Tibial nerve (tissue), 4 donors: Measurements from ENCODE around the gene JAKMIP2. TPM values are rescaled to one million over a fixed set of nuclear protein-coding genes. Genes with fewer than 3 reads are reported as not detected.
"Not testable (repeated sequence)": the region's sequence is repeated elsewhere in the genome, so short reads cannot be mapped to it uniquely, and the experiment has no call there.

ENCODE experiments used
- DNase-seq, 2 donors: peaks; one replicate each; pipeline ENCODE4 v3.0.0-alpha.2; 2019; ENCODE audit warnings: low spot score in 2 of 2
- H3K27ac ChIP-seq, 4 donors: fragments of 200-600 bp; sonication (generic) in 3 of 4; one replicate each; pipeline ENCODE4 v1.5.1; 2017 to 2019; ENCODE audit warnings: mild to moderate bottlenecking in 1 of 4
- H3K27me3 ChIP-seq, 2 donors: fragments of 200-600 bp; sonication (generic) in 1 of 2; one replicate each; pipeline versions ENCODE4 v1.5.1 to v1.6.0; 2017 to 2019
- H3K36me3 ChIP-seq, 3 donors: fragments of 200-600 bp; sonication (generic); one replicate each; pipeline ENCODE4 v1.5.1; 2018 to 2019
- H3K4me1 ChIP-seq, 4 donors: fragments of 200-600 bp; sonication (generic) in 3 of 4; one replicate each; pipeline ENCODE4 v1.5.1; 2017 to 2019
- H3K4me3 ChIP-seq, 4 donors: fragments of 200-600 bp; sonication (generic) in 3 of 4; one replicate each; pipeline ENCODE4 v1.5.1; 2017 to 2019; ENCODE audit warnings: mild to moderate bottlenecking in 1 of 4, moderate library complexity in 1 of 4
- H3K9me3 ChIP-seq, 4 donors: fragments of 200-600 bp; sonication (generic) in 3 of 4; one replicate each; pipeline ENCODE4 v1.5.1; 2017 to 2019
- EP300 ChIP-seq, 2 donors: sonication (generic); formaldehyde crosslinking; IDR thresholded peaks; one replicate each; pipeline ENCODE4 v1.6.1; 2017; ENCODE audit warnings: antibody characterized with exemption in 2 of 2, mild to moderate bottlenecking in 1 of 2
- POLR2A ChIP-seq, 2 donors: fragments of 450-650 bp; IDR thresholded peaks; one replicate each; pipeline ENCODE4 v1.6.1; 2017; ENCODE audit warnings: antibody characterized with exemption in 2 of 2, mild to moderate bottlenecking in 2 of 2, moderate library complexity in 2 of 2
- WGBS, 2 donors: methylation state at CpG; one replicate each; pipeline ENCODE4 v1.1.5; 2018; 5-methylcytosine and 5-hydroxymethylcytosine counted together
- total RNA-seq, 4 donors: library from RNA; depleted of rRNA; stranded (reverse); fragments of >200 nt; gene quantifications; one replicate each; pipeline ENCODE4 v1.1.0, GENCODE V29; 2016
- TF ChIP-seq, protein P1 (sequence below), 5 experiments: fragments of 200-600 bp in 3 of 5; fragments of 450-650 bp in 2 of 5; sonication (generic) in 3 of 5; IDR thresholded peaks; one replicate each; pipeline ENCODE4 v1.5.1; 2016 to 2019; ENCODE audit warnings: antibody characterized with exemption in 5 of 5, mild to moderate bottlenecking in 3 of 5, moderate library complexity in 2 of 5

Gene JAKMIP2
- 10 to 100 TPM in 3 of 4 donors, 1 to 10 TPM in 1; 7.2 to 22.7 (median 13.5) TPM for total RNA-seq

- no peaks in the 10 kb centered on the region for H3K36me3 ChIP-seq
- TF ChIP-seq EP300 (IDR thresholded peaks at IDR 0.05) (peak in 1 of 2 donors; percentile 81), POLR2A (IDR thresholded peaks at IDR 0.05) (peak; percentile 19 to 67)
- TF ChIP-seq, protein P1, sequence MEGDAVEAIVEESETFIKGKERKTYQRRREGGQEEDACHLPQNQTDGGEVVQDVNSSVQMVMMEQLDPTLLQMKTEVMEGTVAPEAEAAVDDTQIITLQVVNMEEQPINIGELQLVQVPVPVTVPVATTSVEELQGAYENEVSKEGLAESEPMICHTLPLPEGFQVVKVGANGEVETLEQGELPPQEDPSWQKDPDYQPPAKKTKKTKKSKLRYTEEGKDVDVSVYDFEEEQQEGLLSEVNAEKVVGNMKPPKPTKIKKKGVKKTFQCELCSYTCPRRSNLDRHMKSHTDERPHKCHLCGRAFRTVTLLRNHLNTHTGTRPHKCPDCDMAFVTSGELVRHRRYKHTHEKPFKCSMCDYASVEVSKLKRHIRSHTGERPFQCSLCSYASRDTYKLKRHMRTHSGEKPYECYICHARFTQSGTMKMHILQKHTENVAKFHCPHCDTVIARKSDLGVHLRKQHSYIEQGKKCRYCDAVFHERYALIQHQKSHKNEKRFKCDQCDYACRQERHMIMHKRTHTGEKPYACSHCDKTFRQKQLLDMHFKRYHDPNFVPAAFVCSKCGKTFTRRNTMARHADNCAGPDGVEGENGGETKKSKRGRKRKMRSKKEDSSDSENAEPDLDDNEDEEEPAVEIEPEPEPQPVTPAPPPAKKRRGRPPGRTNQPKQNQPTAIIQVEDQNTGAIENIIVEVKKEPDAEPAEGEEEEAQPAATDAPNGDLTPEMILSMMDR (IDR thresholded peaks at IDR 0.05): peak in 1 of 5 experiments; percentile 8
- peak within 1 kb of the TSS; percentile 29 to 55 (median 34) for H3K4me3 ChIP-seq
- H3K27ac ChIP-seq: peak within 1 kb of the TSS; percentile 21 to 76 (median 52)
- peak; percentile 52 to 68 for DNase-seq
- peaks cover 0 to 21% (median 0%) of the 10 kb centered on the region in 4 donors for H3K4me1 ChIP-seq
- H3K9me3 ChIP-seq: no peaks in the 10 kb centered on the region
- no peaks in the 10 kb centered on the region for H3K27me3 ChIP-seq
- 1% methylated on average over 18 of the region's 19 CpGs for WGBS, 2 donors
Observed at GRCh38 chr5:147782110-147783028, at the start of gene JAKMIP2. TSS of gene JAKMIP2 (minus strand) at chr5:147782728. CDS start at chr5:147671806, 110,922 bp downstream.

DNA sequence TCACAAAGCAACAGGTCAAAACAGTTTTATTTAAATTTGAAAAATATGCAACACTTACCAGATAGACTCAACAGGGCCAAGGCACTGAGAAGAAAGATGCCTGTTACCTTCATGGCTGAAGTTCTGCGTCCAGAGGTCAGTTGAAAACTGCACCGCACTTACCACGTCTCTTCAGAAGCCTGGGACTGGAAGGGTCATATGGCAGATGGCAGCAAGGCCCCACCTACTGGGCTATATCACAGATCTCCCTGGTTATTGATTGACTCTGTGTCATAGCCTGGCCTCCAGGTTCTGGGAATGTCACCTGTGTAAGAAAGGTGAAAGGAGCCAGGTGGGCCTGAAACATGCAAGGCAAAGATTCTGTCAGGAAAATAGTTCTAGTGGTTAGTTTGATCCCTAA is 48.9 kb upstream of the JAKMIP2 start, which contains the start of gene SPINK1:
Gene SPINK1, minus strand, starts transcription at position 207 of the 400 bp plus-strand sequence. Its CDS starts 94 bp downstream, at position 113.
- no peak within 1 kb of the TSS for H3K27ac ChIP-seq
- 87 to 92% methylated on average over 3 of the region's 3 CpGs for WGBS, 2 donors
- H3K4me3 ChIP-seq: no peak within 1 kb of the TSS
- no peaks in the 10 kb centered on the region for H3K36me3 ChIP-seq
- no peaks in the 10 kb centered on the region for H3K27me3 ChIP-seq
- no peaks in the 10 kb centered on the region for H3K9me3 ChIP-seq
- TF ChIP-seq EP300 (IDR thresholded peaks at IDR 0.05): no peak
- TF ChIP-seq POLR2A (IDR thresholded peaks at IDR 0.05): no peak
- TF ChIP-seq, protein P1 (IDR thresholded peaks at IDR 0.05): no peak
- DNase-seq: no peak
- no peaks in the 10 kb centered on the region for H3K4me1 ChIP-seq

DNA sequence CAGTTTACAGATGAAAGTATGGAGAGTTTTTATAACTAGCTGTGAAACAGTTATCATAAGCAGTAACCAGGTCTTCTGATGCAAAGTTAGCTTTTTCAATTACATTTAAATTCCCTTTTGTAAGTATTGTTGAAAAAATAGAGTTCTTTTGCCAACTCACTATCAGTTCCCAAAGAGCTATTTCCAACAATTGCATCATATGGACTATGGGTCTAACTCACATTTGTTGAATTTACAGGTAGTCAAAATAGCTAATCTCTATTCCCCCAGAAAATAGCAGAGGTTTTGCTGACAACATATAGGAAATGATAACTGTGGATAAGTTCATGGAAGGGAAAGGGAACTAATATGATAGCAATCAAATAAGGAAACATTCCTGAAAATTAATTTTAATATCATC is 47.5 kb upstream of the JAKMIP2 start:
- DNase-seq: no peak
- Histone ChIP-seq H3K4me1 (no peaks in the 10 kb centered on the region), H3K27ac (no peak overlapping the region), H3K4me3 (no peak overlapping the region), H3K27me3 (no peaks in the 10 kb centered on the region), H3K36me3 (no peaks in the 10 kb centered on the region), H3K9me3 (no peaks in the 10 kb centered on the region)
- no peak for TF ChIP-seq EP300 (IDR thresholded peaks at IDR 0.05)
- no peak for TF ChIP-seq POLR2A (IDR thresholded peaks at IDR 0.05)
- TF ChIP-seq, protein P1 (IDR thresholded peaks at IDR 0.05): no peak

GRCh38 chr5:147827017-147827416 is 44.5 kb upstream of the JAKMIP2 start:
- not testable (repeated sequence) for H3K4me1 ChIP-seq, H3K27ac ChIP-seq, H3K36me3 ChIP-seq, H3K4me3 ChIP-seq, H3K27me3 ChIP-seq, H3K9me3 ChIP-seq, DNase-seq
- WGBS, 2 donors: 97 to 99% methylated on average over 5 of the region's 5 CpGs

DNA sequence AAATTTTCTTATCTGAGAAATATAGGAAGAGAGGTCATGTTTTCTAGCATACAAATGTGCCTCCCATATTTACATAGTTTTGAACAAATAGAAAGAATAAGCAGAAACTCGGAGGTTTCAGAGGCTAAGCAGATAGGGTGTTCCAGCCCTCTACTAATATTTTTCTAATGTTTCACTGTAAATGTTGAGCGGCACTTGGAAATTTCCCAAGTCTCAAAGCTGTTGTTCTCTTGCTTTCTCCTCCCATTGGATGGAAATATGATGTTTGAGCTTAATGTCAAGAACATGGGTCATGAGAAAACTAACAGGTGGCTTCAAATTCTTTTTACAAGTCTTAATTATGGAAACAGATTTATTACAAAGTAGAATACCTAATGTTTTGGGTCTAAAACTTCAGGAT is 43.8 kb upstream of the JAKMIP2 start:
- no peaks in the 10 kb centered on the region for H3K4me1 ChIP-seq
- 35 to 50% methylated on average over 2 of the region's 2 CpGs for WGBS, 2 donors
- no peak for DNase-seq
- H3K27ac ChIP-seq: no peak overlapping the region
- H3K4me3 ChIP-seq: no peak overlapping the region
- TF ChIP-seq POLR2A (IDR thresholded peaks at IDR 0.05): no peak
- TF ChIP-seq, protein P1 (IDR thresholded peaks at IDR 0.05): no peak
- no peak for TF ChIP-seq EP300 (IDR thresholded peaks at IDR 0.05)
- H3K27me3 ChIP-seq: no peaks in the 10 kb centered on the region
- H3K36me3 ChIP-seq: no peaks in the 10 kb centered on the region
- H3K9me3 ChIP-seq: no peaks in the 10 kb centered on the region
